SK-N-DZ (cell line): ENCODE data around the gene TMEM243.
"Not testable (repeated sequence)": the region's sequence is repeated elsewhere in the genome, so short reads cannot be mapped to it uniquely, and the experiment has no call there.

Source experiments
- DNase-seq: peaks from one replicate; pipeline ENCODE4 v3.0.0-alpha.2; 2015; ENCODE audit warnings: low spot score

Gene TMEM243

GRCh38 chr7:87212498-87212897 is 7.0 kb downstream of the TMEM243 start:
- no peak for DNase-seq

GRCh38 chr7:87210506-87210905 is 9.0 kb downstream of the TMEM243 start:
- no peak for DNase-seq

- no peak for DNase-seq
These were observed 10.1 kb downstream of the TMEM243 start for GRCh38 chr7:87209295-87209924.

- DNase-seq: no peak
These were observed 13.2 kb downstream of the TMEM243 start for GRCh38 chr7:87206361-87206760.

GRCh38 chr7:87205701-87206100 is 13.8 kb downstream of the TMEM243 start:
- not testable (repeated sequence) for DNase-seq

- no peak for DNase-seq
These were observed 14.6 kb downstream of the TMEM243 start for GRCh38 chr7:87204933-87205332.

- DNase-seq: not testable (repeated sequence)
These were observed 15.6 kb downstream of the TMEM243 start for GRCh38 chr7:87203929-87204328.

- DNase-seq: no peak
These were observed 16.8 kb downstream of the TMEM243 start for GRCh38 chr7:87202705-87203104.

GRCh38 chr7:87202208-87202607 is 17.3 kb downstream of the TMEM243 start:
- DNase-seq: no peak

GRCh38 chr7:87199700-87200450 is 19.7 kb downstream of the TMEM243 start:
- DNase-seq: no peak

- no peak for DNase-seq
These were observed 20.3 kb downstream of the TMEM243 start for GRCh38 chr7:87199241-87199640.

- no peak for DNase-seq
These were observed 25.6 kb downstream of the TMEM243 start for GRCh38 chr7:87193912-87194311.

GRCh38 chr7:87192784-87193487 is 26.6 kb downstream of the TMEM243 start:
- DNase-seq: no peak

GRCh38 chr7:87190783-87191182 is 28.7 kb downstream of the TMEM243 start:
- no peak for DNase-seq

GRCh38 chr7:87188930-87189329 is 30.6 kb downstream of the TMEM243 start:
- DNase-seq: no peak

- no peak for DNase-seq
These were observed 32.4 kb downstream of the TMEM243 start for GRCh38 chr7:87187120-87187519.

GRCh38 chr7:87179180-87179579 is 40.4 kb downstream of the TMEM243 start:
- no peak for DNase-seq

GRCh38 chr7:87178320-87178719 is 41.2 kb downstream of the TMEM243 start:
- DNase-seq: no peak

- DNase-seq: no peak
These were observed 46.1 kb downstream of the TMEM243 start for GRCh38 chr7:87173471-87173870.

GRCh38 chr7:87171282-87171934 is 48.1 kb downstream of the TMEM243 start:
- DNase-seq: no peak

- no peak for DNase-seq
These were observed 48.7 kb downstream of the TMEM243 start for GRCh38 chr7:87170828-87171227.

- no peak for DNase-seq
These were observed 55.1 kb downstream of the TMEM243 start for GRCh38 chr7:87164433-87164832.
